GM19452 (cell line): Measurements from ENCODE around the gene PIP5K1C.

Experiments
- ATAC-seq: cut with Tn5 transposase; IDR thresholded peaks from one replicate; pipeline ENCODE4 v1.9.1; 2021; ENCODE audit not compliant: unreplicated experiment

PIP5K1C gene

GRCh38 chr19:3612330-3612729 lies 87.9 kb downstream of the PIP5K1C start:
- no peak for ATAC-seq

GRCh38 chr19:3611841-3612240 lies 88.4 kb downstream of the PIP5K1C start:
- no peak for ATAC-seq

GRCh38 chr19:3610745-3611717 lies 89.2 kb downstream of the PIP5K1C start:
- ATAC-seq = no peak

GRCh38 chr19:3609779-3610719 lies 90.2 kb downstream of the PIP5K1C start:
- ATAC-seq = no peak

- no peak for ATAC-seq
These were observed 91.4 kb downstream of the PIP5K1C start for GRCh38 chr19:3608750-3609322.

GRCh38 chr19:3608079-3608641 lies 92.1 kb downstream of the PIP5K1C start:
- no peak for ATAC-seq

GRCh38 chr19:3607303-3608078 lies 92.8 kb downstream of the PIP5K1C start:
- ATAC-seq = no peak

GRCh38 chr19:3606690-3607289 lies 93.5 kb downstream of the PIP5K1C start, which contains the start of gene TBXA2R:
Gene TBXA2R (minus strand): TSS chr19:3606875. CDS start chr19:3600634, 6,241 bp downstream.
- no peak for ATAC-seq

GRCh38 chr19:3606174-3606689 lies 94.0 kb downstream of the PIP5K1C start:
- ATAC-seq = no peak

- ATAC-seq = no peak
These were observed 94.5 kb downstream of the PIP5K1C start for GRCh38 chr19:3605770-3606169.

- no peak for ATAC-seq
These were observed 94.9 kb downstream of the PIP5K1C start for GRCh38 chr19:3605361-3605760.

- ATAC-seq = no peak
These were observed 95.3 kb downstream of the PIP5K1C start for GRCh38 chr19:3604987-3605343.

- no peak for ATAC-seq
These were observed 95.9 kb downstream of the PIP5K1C start for GRCh38 chr19:3604227-3604986.

- no peak for ATAC-seq
These were observed 97.0 kb downstream of the PIP5K1C start for GRCh38 chr19:3603121-3603811.

- ATAC-seq = no peak
These were observed 99.2 kb downstream of the PIP5K1C start for GRCh38 chr19:3601021-3601420.

- ATAC-seq = no peak
These were observed 100.5 kb downstream of the PIP5K1C start for GRCh38 chr19:3599776-3600187.

- ATAC-seq = no peak
These were observed 104.7 kb downstream of the PIP5K1C start for GRCh38 chr19:3595521-3596061.

GRCh38 chr19:3593156-3593555 lies 107.1 kb downstream of the PIP5K1C start:
- no peak for ATAC-seq
